ENCODE data around the gene GBP2. TPM values are rescaled to one million over a fixed set of nuclear protein-coding genes. Genes with fewer than 3 reads are reported as not detected.
A peak's percentile ranks its signal among the peaks of the same experiment; 100 is the strongest.
"Not testable (repeated sequence)": the region's sequence is repeated elsewhere in the genome, so short reads cannot be mapped to it uniquely, and the experiment has no call there.

Gene GBP2
- total RNA-seq, 4 donors from 2014 or later: 103 to 169 (median 147) TPM

- DNase-seq (ENCODE audit: extremely low spot score): no peak
- intact Hi-C loops (cut with DNase I): loop anchor here (10.0 kb wide), 1 partner anchor 365 kb away; no protein-coding TSS in a partner anchor
- H3K9me3 ChIP-seq: no peaks in the 10 kb centered on the region
- no peak for TF ChIP-seq POLR2A (IDR thresholded peaks at IDR 0.05; ENCODE audit: low read depth)
- no peak for TF ChIP-seq CTCF (IDR thresholded peaks at IDR 0.05)
- TF ChIP-seq EP300 (IDR thresholded peaks at IDR 0.05): no peak
- TF ChIP-seq POLR2AphosphoS5 (IDR thresholded peaks at IDR 0.05): no peak
- no peaks in the 10 kb centered on the region for H3K27me3 ChIP-seq
- no peaks in the 10 kb centered on the region for H3K36me3 ChIP-seq
- WGBS: 47% methylated on average over 1 of the region's 1 CpG
- H3K27ac ChIP-seq (replicated peaks in 1 of 4): no peak overlapping the region
- H3K4me1 ChIP-seq: no peaks in the 10 kb centered on the region
- H3K4me3 ChIP-seq: no peak overlapping the region
Measured at GRCh38 chr1:89089962-89090361, 36.0 kb downstream of the GBP2 start.

GRCh38 chr1:89088572-89088971 lies 37.3 kb downstream of the GBP2 start:
- no peak for DNase-seq (ENCODE audit: extremely low spot score)
- TF ChIP-seq EP300 (IDR thresholded peaks at IDR 0.05) (no peak), CTCF (IDR thresholded peaks at IDR 0.05) (no peak), POLR2AphosphoS5 (IDR thresholded peaks at IDR 0.05) (no peak), POLR2A (IDR thresholded peaks at IDR 0.05; ENCODE audit: low read depth) (no peak)
- H3K9me3 ChIP-seq: no peaks in the 10 kb centered on the region
- intact Hi-C loops (cut with DNase I): loop anchor here (10.0 kb wide), 1 partner anchor 366 kb away; no protein-coding TSS in a partner anchor
- no peak overlapping the region for H3K4me3 ChIP-seq
- 85% methylated on average over 10 of the region's 10 CpGs for WGBS
- H3K36me3 ChIP-seq: no peaks in the 10 kb centered on the region
- no peaks in the 10 kb centered on the region for H3K4me1 ChIP-seq
- H3K27ac ChIP-seq (replicated peaks in 1 of 4): no peak overlapping the region
- no peaks in the 10 kb centered on the region for H3K27me3 ChIP-seq

GRCh38 chr1:89087241-89087640 lies 38.7 kb downstream of the GBP2 start:
- 80% methylated on average over 8 of the region's 8 CpGs for WGBS
- no peaks in the 10 kb centered on the region for H3K4me1 ChIP-seq
- H3K27me3 ChIP-seq: no peaks in the 10 kb centered on the region
- no peak for DNase-seq (ENCODE audit: extremely low spot score)
- no peak overlapping the region for H3K4me3 ChIP-seq
- no peaks in the 10 kb centered on the region for H3K9me3 ChIP-seq
- H3K36me3 ChIP-seq: no peaks in the 10 kb centered on the region
- no peak overlapping the region for H3K27ac ChIP-seq (replicated peaks in 1 of 4)
- no peak for TF ChIP-seq CTCF (IDR thresholded peaks at IDR 0.05)
- TF ChIP-seq EP300 (IDR thresholded peaks at IDR 0.05): no peak
- intact Hi-C loops (cut with DNase I): loop anchor here (10.0 kb wide), 1 partner anchor 368 kb away; no protein-coding TSS in a partner anchor

- no peaks in the 10 kb centered on the region for H3K36me3 ChIP-seq
- no peak overlapping the region for H3K4me3 ChIP-seq
- no peak for DNase-seq (ENCODE audit: extremely low spot score)
- no peaks in the 10 kb centered on the region for H3K9me3 ChIP-seq
- intact Hi-C loops (cut with DNase I): loop anchor here (10.0 kb wide), 1 partner anchor 369 kb away; no protein-coding TSS in a partner anchor
- H3K4me1 ChIP-seq: no peaks in the 10 kb centered on the region
- no peak overlapping the region for H3K27ac ChIP-seq (replicated peaks in 1 of 4)
- no peaks in the 10 kb centered on the region for H3K27me3 ChIP-seq
- TF ChIP-seq POLR2AphosphoS5 (IDR thresholded peaks at IDR 0.05) (no peak), CTCF (IDR thresholded peaks at IDR 0.05) (peak; percentile 61 to 74 (median 67)), EP300 (IDR thresholded peaks at IDR 0.05) (no peak), POLR2A (IDR thresholded peaks at IDR 0.05; ENCODE audit: low read depth) (no peak)
Measured at GRCh38 chr1:89085781-89086180, 40.1 kb downstream of the GBP2 start.

- H3K27ac ChIP-seq (replicated peaks in 1 of 4): no peak overlapping the region
- intact Hi-C loops (cut with DNase I): loop anchor here (5.0 to 10.0 kb wide), 2 partner anchors 276 to 374 kb away; no protein-coding TSS in a partner anchor
- no peak for DNase-seq (ENCODE audit: extremely low spot score)
- no peaks in the 10 kb centered on the region for H3K9me3 ChIP-seq
- TF ChIP-seq POLR2A (IDR thresholded peaks at IDR 0.05; ENCODE audit: low read depth) (no peak), POLR2AphosphoS5 (IDR thresholded peaks at IDR 0.05) (no peak), EP300 (IDR thresholded peaks at IDR 0.05) (no peak), CTCF (IDR thresholded peaks at IDR 0.05) (no peak)
- no peaks in the 10 kb centered on the region for H3K27me3 ChIP-seq
- H3K4me1 ChIP-seq: no peaks in the 10 kb centered on the region
- no peaks in the 10 kb centered on the region for H3K36me3 ChIP-seq
- WGBS: 80% methylated on average over 3 of the region's 3 CpGs
- H3K4me3 ChIP-seq: no peak overlapping the region
Measured at GRCh38 chr1:89081005-89081404, 44.9 kb downstream of the GBP2 start.

GRCh38 chr1:89080068-89080467 lies 45.8 kb downstream of the GBP2 start:
- not testable (repeated sequence) for H3K4me3 ChIP-seq; H3K27me3 ChIP-seq; H3K36me3 ChIP-seq; H3K4me1 ChIP-seq; H3K9me3 ChIP-seq; DNase-seq (ENCODE audit: extremely low spot score); H3K27ac ChIP-seq (replicated peaks in 1 of 4)
- 94% methylated on average over 7 of the region's 7 CpGs for WGBS
- intact Hi-C loops (cut with DNase I): loop anchor here (5.0 to 10.0 kb wide), 2 partner anchors 277 to 375 kb away; no protein-coding TSS in a partner anchor

GRCh38 chr1:89072466-89073065 lies 53.3 kb downstream of the GBP2 start:
- H3K4me1 ChIP-seq; H3K4me3 ChIP-seq; H3K36me3 ChIP-seq; H3K27ac ChIP-seq (replicated peaks in 1 of 4); H3K27me3 ChIP-seq; DNase-seq (ENCODE audit: extremely low spot score); intact Hi-C loops (cut with DNase I): not testable (repeated sequence)
- H3K9me3 ChIP-seq: peaks cover 0 to 10% (median 2%) of the 10 kb centered on the region in 4 donors
- 76% methylated on average over 8 of the region's 8 CpGs for WGBS

Data from esophagus muscularis mucosa (tissue), 4 donors.